Measurements from ENCODE around the gene KIF14.

GRCh38 chr1:200644021-200644420 is 23.5 kb upstream of the KIF14 start:
- no peak for TF ChIP-seq MXI1 (IDR thresholded peaks at IDR 0.05; ENCODE audit: low read depth, low read length)
- no peak for TF ChIP-seq CTCF (IDR thresholded peaks at IDR 0.05)
- TF ChIP-seq, protein P1, sequence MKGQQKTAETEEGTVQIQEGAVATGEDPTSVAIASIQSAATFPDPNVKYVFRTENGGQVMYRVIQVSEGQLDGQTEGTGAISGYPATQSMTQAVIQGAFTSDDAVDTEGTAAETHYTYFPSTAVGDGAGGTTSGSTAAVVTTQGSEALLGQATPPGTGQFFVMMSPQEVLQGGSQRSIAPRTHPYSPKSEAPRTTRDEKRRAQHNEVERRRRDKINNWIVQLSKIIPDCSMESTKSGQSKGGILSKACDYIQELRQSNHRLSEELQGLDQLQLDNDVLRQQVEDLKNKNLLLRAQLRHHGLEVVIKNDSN (IDR thresholded peaks at IDR 0.05; ENCODE audit: borderline replicate concordance, low read depth) = no peak
- TF ChIP-seq EP300 (IDR thresholded peaks at IDR 0.05; ENCODE audit: borderline replicate concordance in 1 of 2, low read depth in 1 of 2, low read length in 1 of 2) = no peak
- no peak for TF ChIP-seq RFX5 (IDR thresholded peaks at IDR 0.05; ENCODE audit: low read length)
- no peak for TF ChIP-seq GABPA (IDR thresholded peaks at IDR 0.05; ENCODE audit: low read depth)
- no peak for TF ChIP-seq FOXM1 (IDR thresholded peaks at IDR 0.05; ENCODE audit: low read depth)
- no peak for TF ChIP-seq FOXJ3 (CRISPR knock-in tag; IDR thresholded peaks at IDR 0.05)

Data from SK-N-SH (cell line).